Ishikawa (cell line): ENCODE results near the gene MT1X.

Source experiments
- CEBPB ChIP-seq: IDR thresholded peaks from 2 replicates; pipeline ENCODE4 v1.6.1; 2012
- CREB1 ChIP-seq: IDR thresholded peaks from 2 replicates; pipeline ENCODE4 v1.6.1; 2012; ENCODE audit warnings: low read depth
- EGR1 ChIP-seq: IDR thresholded peaks from 2 replicates; pipeline ENCODE4 v1.6.1; 2012
- EP300 ChIP-seq: IDR thresholded peaks from 2 replicates; pipeline ENCODE4 v1.6.1; 2012; ENCODE audit warnings: borderline replicate concordance
- FOXM1 ChIP-seq: IDR thresholded peaks from 2 replicates; pipeline ENCODE4 v1.6.1; 2012; ENCODE audit warnings: low read depth, borderline replicate concordance
- MAX ChIP-seq: IDR thresholded peaks from 2 replicates; pipeline ENCODE4 v1.6.1; 2012
- NFIC ChIP-seq: IDR thresholded peaks from 2 replicates; pipeline ENCODE4 v1.6.1; 2012
- RAD21 ChIP-seq: IDR thresholded peaks from 2 replicates; pipeline ENCODE4 v1.6.1; 2012; ENCODE audit warnings: low read depth
- REST ChIP-seq: IDR thresholded peaks from 2 replicates; pipeline ENCODE4 v1.6.1; 2012; ENCODE audit warnings: low read depth, mild to moderate bottlenecking
- TAF1 ChIP-seq: IDR thresholded peaks from 2 replicates; pipeline ENCODE4 v1.6.1; 2012; ENCODE audit warnings: low read depth, mild to moderate bottlenecking
- TCF12 ChIP-seq: IDR thresholded peaks from 2 replicates; pipeline ENCODE4 v1.6.1; 2012; ENCODE audit warnings: low read depth
- TEAD4 ChIP-seq: IDR thresholded peaks from 2 replicates; pipeline ENCODE4 v1.6.1; 2012
- USF1 ChIP-seq: IDR thresholded peaks from 2 replicates; pipeline ENCODE4 v1.6.1; 2012
- YY1 ChIP-seq: IDR thresholded peaks from 2 replicates; pipeline ENCODE4 v1.6.1; 2012; ENCODE audit warnings: low read depth
- ZBTB7A ChIP-seq: IDR thresholded peaks from 2 replicates; pipeline ENCODE4 v1.6.1; 2012; ENCODE audit warnings: low read depth

Gene MT1X

DNA sequence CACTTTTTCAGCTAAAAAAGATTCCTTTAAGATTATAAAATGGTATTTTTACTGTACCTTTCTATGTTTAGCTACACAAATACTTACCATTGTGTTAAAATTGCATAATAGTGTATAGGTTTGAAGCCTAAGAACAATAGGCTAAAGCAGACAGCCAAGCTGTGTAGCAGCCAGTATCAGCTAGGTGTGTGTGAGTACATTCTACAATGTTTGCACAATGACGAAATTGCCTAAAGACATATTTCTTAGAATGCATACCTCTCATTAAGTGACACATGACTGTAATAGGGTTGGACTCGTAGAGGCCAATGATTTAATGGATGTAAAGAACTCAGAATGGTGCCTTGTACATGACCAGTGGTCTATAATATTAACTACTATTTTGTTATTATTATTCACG, 32.5 kb upstream of the MT1X start:
- TF ChIP-seq TEAD4 (peak; percentile 24; the same call in 1 of the 2 replicates), MAX (no peak), EGR1 (no peak), CEBPB (peak; percentile 82)

GRCh38 chr16:56651586-56651985, 30.7 kb upstream of the MT1X start, which contains the start of gene MT1B:
MT1B (plus strand) TSS chr16:56651886; CDS start chr16:56651954, 68 bp downstream.
- TF ChIP-seq MAX = no peak
- no peak for TF ChIP-seq USF1
- no peak for TF ChIP-seq EGR1
- TF ChIP-seq TCF12 = no peak
- no peak for TF ChIP-seq NFIC
- TF ChIP-seq RAD21 = no peak
- TF ChIP-seq YY1 = no peak
- no peak for TF ChIP-seq ZBTB7A
- no peak for TF ChIP-seq CREB1

DNA sequence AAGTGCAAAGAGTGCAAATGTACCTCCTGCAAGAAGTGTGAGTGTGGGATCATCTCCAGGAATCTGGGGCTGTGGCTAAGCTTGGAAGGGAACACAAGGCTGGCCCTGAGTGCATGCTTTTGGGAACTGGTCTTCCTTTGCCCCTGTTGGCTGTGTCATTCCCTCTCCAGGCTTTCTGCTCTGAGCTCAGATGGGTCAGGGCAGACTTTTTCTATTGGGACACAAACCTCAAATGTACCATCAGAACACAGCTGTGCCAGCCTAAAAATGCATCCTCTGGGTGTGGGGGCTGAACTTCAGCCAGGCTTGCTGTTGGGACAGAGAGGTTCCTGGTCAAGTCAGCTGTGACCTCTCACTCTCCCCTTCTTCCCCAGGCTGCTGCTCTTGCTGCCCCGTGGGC, 29.7 kb upstream of the MT1X start:
- TF ChIP-seq MAX (no peak), REST (no peak), TAF1 (no peak), USF1 (no peak), ZBTB7A (no peak), EP300 (no peak), NFIC (no peak), FOXM1 (no peak), EGR1 (no peak), CREB1 (no peak), TCF12 (no peak), YY1 (no peak)

DNA sequence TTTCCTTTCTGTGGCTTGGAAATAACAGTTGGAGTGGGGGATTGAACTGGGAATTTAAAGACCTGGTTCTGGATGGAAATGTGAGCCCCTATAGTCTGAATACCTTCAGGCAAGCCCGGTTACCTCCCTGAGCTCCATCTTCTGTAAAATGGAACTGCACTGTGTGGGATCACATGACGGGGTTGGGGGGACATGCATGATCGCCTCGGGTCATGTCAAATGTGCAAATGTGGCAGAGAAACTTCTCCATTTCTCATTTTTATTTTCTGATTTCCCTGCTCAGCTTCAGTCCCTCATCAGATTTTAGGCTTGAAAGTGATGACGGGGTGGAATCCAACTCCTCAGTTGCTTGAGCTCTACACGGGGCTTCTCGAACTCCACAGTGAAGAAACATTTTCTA, 29.1 kb upstream of the MT1X start:
- TF ChIP-seq RAD21 = no peak
- TF ChIP-seq FOXM1 = no peak
- no peak for TF ChIP-seq ZBTB7A
- 0 out of 2 replicates have a peak, but pooled peaks have one; percentile 18 for TF ChIP-seq USF1

GRCh38 chr16:56657555-56658326, 24.5 kb upstream of the MT1X start, which contains the start of gene MT1F:
MT1F (plus strand) TSS chr16:56657959; CDS start chr16:56658059, 100 bp downstream.
- TF ChIP-seq RAD21 (peak; percentile 27), TCF12 (no peak), CEBPB (peak; percentile 79), TAF1 (peak; percentile 53; the same call in 1 of the 2 replicates), EGR1 (no peak), CREB1 (0 out of 2 replicates have a peak, but pooled peaks have one; percentile 18), TEAD4 (0 out of 2 replicates have a peak, but pooled peaks have one; percentile 2), ZBTB7A (peak; percentile 94)

DNA sequence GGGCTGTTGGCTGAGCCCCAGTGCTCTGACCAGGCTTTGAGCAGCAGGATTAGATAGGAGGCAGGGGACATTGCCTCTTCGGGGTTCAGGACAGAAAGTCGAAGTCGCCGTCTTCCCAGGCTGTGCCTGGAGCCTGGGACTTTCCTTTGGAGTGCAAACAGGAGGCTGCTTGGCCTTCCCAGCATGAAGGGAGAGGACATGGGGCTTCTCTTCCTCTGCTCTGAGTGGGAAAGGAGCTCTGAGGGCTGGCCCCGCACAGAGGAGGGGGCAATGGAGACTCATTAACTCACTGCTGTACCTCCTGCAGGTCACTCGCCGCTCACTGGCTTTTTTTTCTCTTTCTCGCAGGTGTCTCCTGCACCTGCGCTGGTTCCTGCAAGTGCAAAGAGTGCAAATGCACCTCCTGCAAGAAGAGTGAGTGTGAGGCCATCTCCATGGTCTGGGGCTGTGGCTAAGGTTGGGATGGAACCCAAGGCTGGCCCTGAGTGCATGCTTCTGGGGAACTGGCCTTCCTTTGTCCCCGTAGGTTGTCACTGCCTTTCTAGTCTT, 23.9 kb upstream of the MT1X start:
- TF ChIP-seq REST (no peak), TAF1 (no peak), TCF12 (no peak), EGR1 (no peak), EP300 (no peak)
